Endothelial cell (in vitro differentiated cells): ENCODE measurements around the gene CDK5RAP1. TPM values are rescaled to one million over a fixed set of nuclear protein-coding genes. Genes with fewer than 3 reads are reported as not detected.

ENCODE experiments used
- DNase-seq: peaks from one replicate; pipeline ENCODE4 v3.0.0; 2021; ENCODE audit warnings: low spot score
- H3K27ac Mint-ChIP-seq: one replicate; pipeline ENCODE4 v1.8.0; 2021; ENCODE audit warnings: mixed read lengths, inconsistent platforms; ENCODE audit not compliant: unreplicated experiment
- H3K27me3 Mint-ChIP-seq: one replicate; pipeline ENCODE4 v1.8.0; 2021; ENCODE audit warnings: mild to moderate bottlenecking, moderate library complexity, mixed read lengths, inconsistent platforms; ENCODE audit not compliant: unreplicated experiment
- H3K36me3 Mint-ChIP-seq: one replicate; pipeline ENCODE4 v1.8.0; 2021; ENCODE audit warnings: mild to moderate bottlenecking, low read depth, mixed read lengths, inconsistent platforms; ENCODE audit not compliant: unreplicated experiment
- H3K4me1 Mint-ChIP-seq: one replicate; pipeline ENCODE4 v1.8.0; 2021; ENCODE audit warnings: mild to moderate bottlenecking, mixed read lengths, inconsistent platforms; ENCODE audit not compliant: unreplicated experiment
- H3K4me3 Mint-ChIP-seq: one replicate; pipeline ENCODE4 v1.8.0; 2021; ENCODE audit warnings: mild to moderate bottlenecking, mixed read lengths, inconsistent platforms; ENCODE audit not compliant: unreplicated experiment
- H3K9me3 Mint-ChIP-seq: one replicate; pipeline ENCODE4 v1.8.0; 2021; ENCODE audit warnings: mixed read lengths, inconsistent platforms; ENCODE audit not compliant: unreplicated experiment
- total RNA-seq: library from RNA; stranded (reverse); fragmentation: NEBNext Ultra II Directional; extraction: Animal tissue kit (Norgen Biotek cat#: 25700); gene quantifications from one replicate; pipeline ENCODE4 v1.2.1, GENCODE V29; 2021; ENCODE audit not compliant: unreplicated experiment
- TF ChIP-seq, protein P1 (sequence below): fragments of 200-600 bp; sonication (generic); IDR thresholded peaks from one replicate; pipeline ENCODE4 v1.5.0; 2021; ENCODE audit warnings: antibody characterized with exemption; ENCODE audit not compliant: unreplicated experiment

The CDK5RAP1 gene
- total RNA-seq, 1 donor from 2014 or later, result 42.7 TPM

DNA sequence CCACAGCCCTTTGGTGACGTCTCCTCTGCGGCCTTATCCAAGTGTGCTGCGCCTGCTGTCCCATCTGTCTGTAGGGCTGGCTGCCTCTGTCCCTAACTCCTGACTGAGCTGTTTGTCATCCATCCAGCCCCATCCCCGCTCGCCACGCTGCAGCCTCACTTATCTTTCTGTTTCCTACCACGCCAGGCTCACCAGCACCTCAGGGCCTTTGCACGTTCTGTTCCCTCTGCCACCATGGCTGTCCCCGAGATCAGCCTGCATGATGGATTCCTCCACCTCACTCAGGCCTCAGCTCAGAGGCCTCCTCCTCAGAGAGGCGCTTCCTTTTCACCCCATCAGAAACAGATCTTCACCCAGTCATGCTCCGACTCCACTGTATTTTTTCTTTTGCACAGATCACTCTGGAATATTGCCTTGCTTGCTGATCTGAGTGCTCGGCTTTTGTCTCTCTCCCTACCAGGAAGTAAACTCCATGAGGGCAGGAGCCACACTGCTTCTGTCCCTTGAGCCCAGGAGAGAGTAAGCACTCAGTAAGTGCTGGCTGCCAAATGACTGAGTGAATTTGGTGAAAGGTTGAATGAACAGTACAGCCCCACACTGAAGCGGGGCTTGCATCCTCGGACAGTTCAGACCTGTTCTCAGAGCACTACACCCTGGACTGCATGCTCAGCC, 83.8 kb downstream of the CDK5RAP1 start:
- Mint-ChIP-seq H3K27me3 (peaks cover 5% of the 10 kb centered on the region), H3K27ac (no peak overlapping the region), H3K9me3 (no peaks in the 10 kb centered on the region), H3K4me3 (no peak overlapping the region), H3K36me3 (no peaks in the 10 kb centered on the region), H3K4me1 (no peaks in the 10 kb centered on the region)
- DNase-seq, result no peak
- TF ChIP-seq, protein P1, sequence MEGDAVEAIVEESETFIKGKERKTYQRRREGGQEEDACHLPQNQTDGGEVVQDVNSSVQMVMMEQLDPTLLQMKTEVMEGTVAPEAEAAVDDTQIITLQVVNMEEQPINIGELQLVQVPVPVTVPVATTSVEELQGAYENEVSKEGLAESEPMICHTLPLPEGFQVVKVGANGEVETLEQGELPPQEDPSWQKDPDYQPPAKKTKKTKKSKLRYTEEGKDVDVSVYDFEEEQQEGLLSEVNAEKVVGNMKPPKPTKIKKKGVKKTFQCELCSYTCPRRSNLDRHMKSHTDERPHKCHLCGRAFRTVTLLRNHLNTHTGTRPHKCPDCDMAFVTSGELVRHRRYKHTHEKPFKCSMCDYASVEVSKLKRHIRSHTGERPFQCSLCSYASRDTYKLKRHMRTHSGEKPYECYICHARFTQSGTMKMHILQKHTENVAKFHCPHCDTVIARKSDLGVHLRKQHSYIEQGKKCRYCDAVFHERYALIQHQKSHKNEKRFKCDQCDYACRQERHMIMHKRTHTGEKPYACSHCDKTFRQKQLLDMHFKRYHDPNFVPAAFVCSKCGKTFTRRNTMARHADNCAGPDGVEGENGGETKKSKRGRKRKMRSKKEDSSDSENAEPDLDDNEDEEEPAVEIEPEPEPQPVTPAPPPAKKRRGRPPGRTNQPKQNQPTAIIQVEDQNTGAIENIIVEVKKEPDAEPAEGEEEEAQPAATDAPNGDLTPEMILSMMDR, result no peak

DNA sequence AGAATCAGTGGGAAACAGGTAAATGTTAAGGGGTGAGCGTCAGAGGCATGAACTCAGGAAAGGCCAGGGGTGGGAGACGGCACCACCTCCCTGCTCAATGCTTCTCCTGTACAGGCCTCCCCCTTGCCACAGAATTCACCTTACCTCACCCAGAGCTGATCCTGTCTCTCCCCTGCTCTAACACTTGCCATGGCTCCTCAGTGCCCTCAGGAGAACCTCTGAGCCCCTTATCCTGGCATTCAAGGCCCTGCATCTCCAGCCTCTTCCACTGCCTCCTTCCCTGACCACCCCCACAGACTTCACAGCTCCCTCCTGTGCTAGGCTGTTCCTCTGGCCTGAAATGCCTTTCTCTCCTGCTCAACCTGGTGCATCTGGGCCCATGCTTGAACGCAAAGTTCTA, 84.4 kb downstream of the CDK5RAP1 start:
- no peaks in the 10 kb centered on the region for H3K36me3 Mint-ChIP-seq
- TF ChIP-seq, protein P1, result no peak
- no peaks in the 10 kb centered on the region for H3K9me3 Mint-ChIP-seq
- H3K4me1 Mint-ChIP-seq, result no peaks in the 10 kb centered on the region
- H3K4me3 Mint-ChIP-seq, result no peak overlapping the region
- peaks cover 1% of the 10 kb centered on the region for H3K27me3 Mint-ChIP-seq
- no peak for DNase-seq
- H3K27ac Mint-ChIP-seq, result no peak overlapping the region

DNA sequence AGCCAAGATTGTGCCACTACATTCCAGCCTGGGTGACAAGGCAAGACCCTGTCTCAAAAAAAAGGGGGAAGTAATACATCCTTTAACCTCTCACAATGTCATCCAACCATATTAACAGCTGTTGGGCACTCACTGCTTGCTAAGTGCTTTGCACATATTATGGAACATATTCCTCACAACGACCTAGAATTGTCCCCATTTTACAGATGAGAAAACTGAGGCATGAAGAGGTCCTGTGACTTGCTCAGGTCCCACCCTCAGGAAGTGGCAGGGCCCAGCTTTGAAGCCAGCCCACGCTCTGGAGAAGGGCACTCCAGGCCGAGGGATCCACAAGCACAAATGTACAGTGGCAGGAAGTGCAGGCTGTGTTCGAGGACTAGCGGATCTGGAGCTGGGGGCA, 85.0 kb downstream of the CDK5RAP1 start:
- no peak for DNase-seq
- TF ChIP-seq, protein P1, result no peak
- H3K36me3 Mint-ChIP-seq, result no peaks in the 10 kb centered on the region
- H3K9me3 Mint-ChIP-seq, result no peaks in the 10 kb centered on the region
- H3K4me1 Mint-ChIP-seq, result no peaks in the 10 kb centered on the region
- peaks cover 4% of the 10 kb centered on the region for H3K27me3 Mint-ChIP-seq
- H3K27ac Mint-ChIP-seq, result no peak overlapping the region
- no peak overlapping the region for H3K4me3 Mint-ChIP-seq

DNA sequence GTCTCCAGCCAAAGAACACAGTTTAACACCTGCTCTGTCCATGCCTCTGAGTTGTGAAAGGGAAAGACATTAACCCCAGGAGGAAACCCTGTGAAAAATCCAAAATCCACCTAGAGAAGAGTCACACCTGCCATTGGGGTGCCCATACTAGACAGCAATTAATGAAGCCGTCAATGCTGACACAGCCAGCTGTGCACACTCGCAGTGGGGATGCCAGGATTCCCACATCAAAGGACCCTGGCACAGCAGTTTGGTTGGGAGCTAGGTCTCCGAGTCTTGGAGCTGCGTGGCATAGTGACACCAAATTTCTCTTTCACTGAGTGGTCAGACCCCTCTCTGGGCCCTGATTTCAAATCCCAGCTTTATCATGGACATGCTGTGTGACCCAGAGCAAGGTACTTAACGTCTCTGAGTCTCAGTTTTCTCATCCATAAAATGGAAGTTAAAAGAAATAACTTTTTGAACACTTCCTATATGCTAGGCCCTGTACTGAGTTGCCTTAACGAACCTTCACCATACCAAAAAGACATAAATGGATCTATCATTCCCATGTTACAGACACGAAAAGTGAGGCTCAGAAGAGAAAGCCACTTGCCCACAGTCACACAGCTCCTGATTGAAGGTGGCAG, 87.5 kb downstream of the CDK5RAP1 start:
- H3K9me3 Mint-ChIP-seq, result no peaks in the 10 kb centered on the region
- H3K4me3 Mint-ChIP-seq, result no peak overlapping the region

More for the DNA sequence above, 87.5 kb downstream of the CDK5RAP1 start:
- no peak overlapping the region for H3K27ac Mint-ChIP-seq
- peaks cover 4% of the 10 kb centered on the region for H3K27me3 Mint-ChIP-seq
- H3K4me1 Mint-ChIP-seq, result no peaks in the 10 kb centered on the region
- TF ChIP-seq, protein P1, result no peak
- no peak for DNase-seq
- peaks cover under 1% of the 10 kb centered on the region for H3K36me3 Mint-ChIP-seq
